Activated CD8-positive, alpha-beta memory T cell treated with anti-CD3 and anti-CD28 coated beads, Interleukin-2, amount 50 U/mL, for 1 hour (primary cell): ENCODE measurements around the gene UBQLN1.
"Not testable (repeated sequence)": the region's sequence is repeated elsewhere in the genome, so short reads cannot be mapped to it uniquely, and the experiment has no call there.

Experiments
- DNase-seq: peaks from one replicate; pipeline ENCODE4 v3.0.0-alpha.2; 2020; ENCODE audit errors: extremely low read depth

UBQLN1 gene

DNA sequence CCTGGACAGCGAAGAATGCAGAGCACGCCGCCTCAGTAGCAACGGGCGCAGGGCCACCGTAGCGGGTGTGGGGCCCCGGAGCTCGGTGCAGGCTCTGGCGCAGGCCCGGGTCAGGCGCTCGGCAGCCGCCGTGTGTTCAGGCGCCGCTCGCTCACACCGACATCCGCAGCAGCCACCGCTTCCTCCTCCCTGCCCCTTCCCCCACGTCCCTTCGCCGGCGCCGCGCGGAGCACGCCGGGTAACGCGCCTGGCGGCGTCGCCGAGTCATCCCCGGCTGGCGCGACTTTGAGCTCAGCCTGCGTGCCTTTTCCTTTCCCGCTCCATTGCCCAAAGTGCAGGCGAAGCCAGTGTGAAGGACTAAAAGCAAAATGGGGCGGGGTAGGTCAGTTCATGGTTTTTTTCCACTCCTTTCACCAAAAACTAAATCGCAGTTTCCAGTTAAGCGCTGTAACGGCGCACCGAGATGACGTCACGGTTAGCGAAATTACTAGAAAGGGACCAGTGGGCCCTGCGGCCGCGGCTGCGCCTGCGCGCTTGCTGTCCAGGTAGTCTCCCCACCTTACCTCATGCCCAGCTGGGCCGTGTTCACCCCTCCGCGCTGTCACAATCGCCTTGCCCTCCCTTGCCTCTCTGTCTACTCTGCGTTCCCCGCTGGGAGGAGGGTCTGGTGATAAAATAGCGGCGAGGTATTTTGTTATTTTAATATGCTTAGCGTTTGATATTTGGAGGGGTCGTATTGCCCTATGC lies at the start of gene UBQLN1:
UBQLN1 (minus strand) TSS at position 191 of the 747 bp plus-strand sequence. CDS start 279 bp downstream, outside the sequence.
- DNase-seq = peak; percentile 65

DNA sequence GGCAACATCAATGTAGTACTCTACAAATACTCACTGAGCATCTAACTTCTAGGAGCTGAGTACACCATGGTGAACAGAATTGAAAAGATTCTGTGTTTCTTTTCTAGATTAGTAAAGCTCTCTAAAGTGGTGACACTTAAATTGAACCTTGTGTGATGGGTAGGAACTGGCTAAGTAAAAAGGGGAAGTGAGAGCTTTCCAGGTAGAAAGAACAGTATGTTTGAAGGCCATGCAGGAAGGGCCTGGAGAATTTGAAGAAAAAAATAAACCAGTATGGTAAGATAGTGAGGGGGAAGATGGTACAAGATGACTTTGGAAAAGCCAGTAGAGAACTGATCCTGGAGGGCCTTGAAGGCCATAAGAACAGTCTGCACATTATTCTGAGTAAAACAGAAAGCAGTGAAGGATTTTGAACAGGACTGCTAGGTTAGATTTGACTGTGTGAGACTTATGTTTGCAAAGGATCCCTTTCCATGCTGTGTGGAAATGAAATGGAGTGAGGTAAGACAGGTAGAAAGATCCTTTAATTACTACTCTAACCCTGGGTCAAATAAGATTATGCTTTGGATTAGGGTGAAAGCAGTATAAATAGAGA lies 46.7 kb upstream of the UBQLN1 start:
- DNase-seq = no peak

- no peak for DNase-seq
Observed at GRCh38 chr9:83749706-83750105, 41.9 kb upstream of the UBQLN1 start.

DNA sequence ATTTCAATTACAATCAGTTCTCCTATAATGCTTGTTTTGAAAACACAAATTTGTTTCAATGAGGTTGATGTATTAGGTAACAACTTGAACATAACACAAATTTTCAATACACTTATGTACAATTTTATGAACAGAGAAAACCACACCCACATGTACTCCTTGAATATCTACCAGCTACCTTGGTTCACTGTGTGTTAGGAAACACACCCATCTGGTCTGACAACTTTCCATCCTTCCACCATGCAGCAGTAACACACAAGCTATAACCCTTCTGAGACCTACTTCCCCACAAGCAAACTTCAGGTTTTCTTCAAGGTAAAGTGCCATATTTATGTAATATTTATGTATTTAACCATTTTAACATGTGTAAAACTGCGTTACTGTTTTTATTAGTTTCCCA lies 36.4 kb upstream of the UBQLN1 start:
- no peak for DNase-seq

DNA sequence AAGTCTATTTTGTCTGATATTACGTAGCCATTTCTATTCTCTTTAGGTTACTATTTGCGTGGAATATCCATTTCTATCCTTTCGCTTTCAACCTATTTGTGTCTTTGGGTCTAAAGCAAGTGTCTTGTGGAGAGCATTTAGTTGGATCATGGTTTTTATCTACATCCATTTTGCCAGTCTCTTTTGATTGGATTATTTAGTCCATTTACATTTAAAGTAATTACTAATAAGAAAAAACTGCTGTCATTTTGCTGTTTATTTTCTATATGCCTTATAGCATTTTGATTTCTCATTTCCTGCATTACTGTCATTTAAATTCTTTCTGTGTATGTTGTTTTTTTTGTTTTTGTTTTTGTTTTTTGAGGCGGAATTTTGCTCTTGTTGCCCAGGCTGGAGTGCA lies 26.0 kb upstream of the UBQLN1 start:
- no peak for DNase-seq

DNA sequence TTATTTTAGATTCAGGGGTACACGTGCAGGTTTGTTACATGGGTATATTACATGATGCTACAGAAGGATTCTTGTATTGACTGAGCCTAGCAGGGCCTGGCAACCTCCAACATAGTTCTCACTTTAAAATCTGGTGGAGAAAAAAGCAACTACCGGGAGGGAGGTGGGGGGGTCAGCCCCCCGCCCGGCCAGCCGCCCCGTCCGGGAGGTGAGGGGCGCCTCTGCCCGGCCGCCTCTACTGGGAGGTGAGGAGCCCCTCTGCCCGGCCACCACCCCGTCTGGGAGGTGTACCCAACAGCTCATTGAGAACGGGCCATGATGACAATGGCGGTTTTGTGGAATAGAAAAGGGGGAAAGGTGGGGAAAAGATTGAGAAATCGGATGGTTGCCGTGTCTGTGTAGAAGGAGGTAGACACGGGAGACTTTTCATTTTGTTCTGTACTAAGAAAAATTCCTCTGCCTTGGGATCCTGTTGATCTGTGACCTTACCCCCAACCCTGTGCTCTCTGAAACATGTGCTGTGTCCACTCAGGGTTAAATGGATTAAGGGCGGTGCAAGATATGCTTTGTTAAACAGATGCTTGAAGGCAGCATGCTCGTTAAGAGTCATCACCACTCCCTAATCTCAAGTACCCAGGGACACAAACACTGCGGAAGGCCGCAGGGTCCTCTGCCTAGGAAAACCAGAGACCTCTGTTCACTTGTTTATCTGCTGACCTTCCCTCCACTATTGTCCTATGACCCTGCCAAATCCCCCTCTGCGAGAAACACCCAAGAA lies 21.0 kb upstream of the UBQLN1 start:
- DNase-seq = not testable (repeated sequence)

GRCh38 chr9:83724436-83724835 lies 16.7 kb upstream of the UBQLN1 start:
- DNase-seq = no peak

DNA sequence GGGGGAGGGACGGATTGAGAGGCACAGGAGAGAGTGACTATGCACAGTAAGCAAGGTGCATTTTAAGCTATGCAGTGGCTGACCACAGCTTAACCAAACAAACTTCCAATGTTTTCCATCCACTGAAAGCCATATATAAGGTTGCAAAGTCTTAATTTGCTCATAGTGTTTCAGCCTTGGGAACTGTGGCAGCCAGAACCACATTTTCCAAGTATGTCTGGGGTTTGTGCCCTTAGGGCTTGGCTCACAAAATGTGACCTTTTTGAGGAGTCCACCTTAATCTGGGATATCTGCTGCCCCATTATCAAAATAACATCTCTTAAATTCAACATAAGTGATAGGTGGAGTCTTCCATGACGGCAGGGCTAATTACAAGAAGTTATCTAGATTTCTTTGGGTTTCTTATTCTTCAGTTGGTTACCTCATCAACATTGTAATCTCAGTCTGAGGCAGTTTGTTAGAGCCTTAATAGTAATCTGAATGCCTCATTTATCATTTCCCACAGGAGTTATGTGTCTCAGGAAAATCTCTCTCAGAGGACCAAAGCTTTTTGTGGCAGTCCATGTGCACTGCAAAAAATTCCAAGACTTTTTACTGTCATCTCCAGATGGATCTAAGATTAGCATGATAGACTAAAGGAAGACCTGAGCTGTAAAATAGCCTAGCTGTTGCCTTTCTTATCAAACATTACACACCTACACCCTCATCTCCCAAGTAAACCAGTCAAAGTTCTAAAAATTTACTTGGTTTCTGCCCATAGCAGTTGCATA lies 15.2 kb upstream of the UBQLN1 start:
- no peak for DNase-seq

DNA sequence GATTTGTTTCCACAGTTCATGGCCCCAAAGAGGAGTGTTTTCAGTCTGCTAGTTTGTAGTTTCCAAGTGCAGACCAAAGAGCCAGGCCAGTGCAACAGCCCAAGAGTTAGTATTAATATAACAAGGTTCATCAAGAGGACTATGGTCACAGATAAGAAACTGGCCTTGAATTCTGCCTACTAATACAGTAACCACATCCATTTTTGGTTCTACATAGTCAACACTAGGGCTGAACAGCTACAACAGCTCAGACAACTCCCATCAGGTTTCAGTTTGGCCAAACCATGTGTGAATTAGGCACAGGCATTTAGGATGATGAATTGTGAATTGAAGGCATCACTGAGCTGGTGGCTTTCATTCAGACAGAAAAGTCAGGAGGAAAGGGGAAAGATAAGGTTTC lies 13.8 kb upstream of the UBQLN1 start:
- no peak for DNase-seq

GRCh38 chr9:83715794-83716193 lies 8.0 kb upstream of the UBQLN1 start:
- DNase-seq = no peak

DNA sequence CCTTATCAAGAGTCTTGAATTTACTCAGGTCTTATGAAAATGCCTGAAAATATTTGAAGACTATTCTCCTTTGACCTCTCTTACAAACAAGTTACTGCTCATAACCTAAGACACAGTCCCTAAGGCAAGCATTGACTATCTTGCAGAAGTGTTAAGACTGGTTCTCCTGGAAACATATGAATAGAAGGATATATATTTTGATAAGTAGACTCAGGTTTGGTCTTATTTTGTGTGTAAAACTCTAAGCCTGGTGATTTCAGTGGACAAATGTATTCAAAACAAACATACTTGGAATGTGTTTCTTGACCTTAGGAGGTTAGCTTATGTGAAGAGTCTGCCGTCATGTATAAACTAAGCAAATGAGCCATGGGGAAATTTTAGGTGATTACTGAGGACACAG lies 7.5 kb upstream of the UBQLN1 start:
- no peak for DNase-seq

DNA sequence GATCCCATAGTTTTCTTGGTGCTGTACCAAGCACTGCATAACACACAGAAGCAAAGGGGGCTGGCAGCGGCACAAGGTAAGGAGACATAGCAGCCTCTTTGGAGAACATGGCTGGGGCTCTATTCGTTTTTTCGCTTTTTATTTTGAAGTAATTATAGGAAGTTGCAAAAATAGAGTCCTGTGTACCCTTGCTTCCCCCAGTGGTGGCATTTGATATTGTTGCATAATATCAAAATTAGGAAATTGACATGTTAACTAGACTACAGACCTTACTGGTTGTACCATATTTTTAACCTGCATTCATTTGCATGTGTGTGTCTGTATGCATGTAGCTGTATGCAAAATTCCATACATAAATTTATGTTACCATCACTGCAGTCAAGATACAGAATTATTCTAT lies 6.6 kb upstream of the UBQLN1 start:
- DNase-seq = no peak

DNA sequence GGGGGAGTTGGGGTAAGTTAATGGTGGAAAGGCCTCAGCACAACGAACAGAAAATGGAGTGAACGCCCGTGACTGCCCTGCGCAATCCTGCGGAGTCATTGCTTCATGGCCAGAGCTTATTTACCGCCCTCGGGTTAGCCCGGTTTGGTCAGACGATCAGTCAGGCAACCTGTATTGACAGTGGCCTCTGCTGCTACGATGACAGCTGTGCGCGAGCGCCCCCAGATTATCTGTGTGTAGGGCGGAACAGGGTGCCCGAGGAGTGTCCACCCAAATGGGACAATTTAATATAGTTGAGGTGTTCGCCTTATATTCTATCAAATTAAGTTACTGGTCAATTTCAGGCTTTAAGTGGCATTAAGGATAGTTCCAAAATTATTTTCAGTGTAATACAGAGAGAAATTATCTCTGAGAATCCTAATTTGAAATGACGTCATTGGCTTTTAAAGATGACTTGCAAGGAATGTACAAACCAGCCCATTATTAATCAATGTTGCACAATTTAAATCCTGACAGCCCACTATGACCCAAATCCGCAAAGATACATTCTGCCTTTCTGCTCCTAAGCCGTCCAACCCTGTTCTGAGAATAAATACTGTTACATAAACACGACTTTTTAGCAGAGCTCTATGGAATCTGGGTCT lies 879 bp upstream of the UBQLN1 start:
- DNase-seq = peak; percentile 34

DNA sequence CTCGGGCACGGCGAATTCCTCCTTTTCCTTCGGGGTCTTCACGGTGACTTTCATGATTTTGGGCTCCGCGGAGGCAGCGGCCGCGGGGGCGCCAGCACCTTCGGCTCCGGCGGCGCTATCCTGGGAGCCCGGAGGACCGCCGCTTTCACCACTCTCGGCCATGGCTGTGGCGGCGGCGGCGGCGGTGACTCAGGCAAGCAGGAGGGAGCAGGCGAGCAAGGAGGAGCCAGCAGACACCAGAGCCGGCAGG lies 315 bp downstream of the UBQLN1 start:
- peak; percentile 47 for DNase-seq

GRCh38 chr9:83706676-83707517 lies 861 bp downstream of the UBQLN1 start:
- DNase-seq = peak; percentile 22

GRCh38 chr9:83705219-83705651 lies 2.5 kb downstream of the UBQLN1 start:
- not testable (repeated sequence) for DNase-seq

DNA sequence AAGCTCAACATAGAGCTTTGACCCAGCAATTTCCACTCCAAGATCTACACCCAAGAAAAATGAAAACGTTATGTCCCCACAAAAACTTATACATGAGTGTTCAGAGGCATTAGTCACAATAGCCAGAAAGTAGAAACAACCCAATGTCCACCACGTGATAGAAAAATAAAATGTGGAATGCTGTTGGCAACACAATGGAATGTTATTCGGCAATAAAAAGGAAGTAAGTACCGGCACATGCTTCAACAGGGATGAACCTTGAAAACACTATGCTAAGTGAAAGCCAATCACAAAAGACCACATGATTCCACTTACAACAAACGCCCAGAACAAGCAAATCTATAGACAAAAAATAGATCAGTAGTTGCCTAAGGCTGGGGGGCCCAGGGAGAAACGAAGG lies 6.0 kb downstream of the UBQLN1 start:
- no peak for DNase-seq

DNA sequence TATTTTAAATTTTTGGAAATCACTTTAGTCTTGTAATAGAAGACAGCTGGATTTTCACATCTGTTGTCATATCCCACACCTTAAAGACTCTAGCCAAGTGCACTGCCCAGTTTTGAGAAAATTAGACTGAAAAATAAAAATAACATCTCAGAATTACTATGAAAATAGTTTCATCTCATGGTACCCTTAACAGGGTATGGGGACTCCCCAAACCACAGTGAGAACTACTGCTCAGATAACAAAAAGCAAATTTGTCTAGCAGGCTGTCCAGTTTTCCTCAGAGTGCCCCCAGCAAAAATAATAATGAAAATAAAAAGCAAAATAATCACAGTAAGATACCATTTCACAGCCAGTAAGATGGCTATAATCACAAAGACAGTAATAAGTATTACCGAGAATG lies 6.5 kb downstream of the UBQLN1 start:
- no peak for DNase-seq

GRCh38 chr9:83699615-83700014 lies 8.1 kb downstream of the UBQLN1 start:
- no peak for DNase-seq

DNA sequence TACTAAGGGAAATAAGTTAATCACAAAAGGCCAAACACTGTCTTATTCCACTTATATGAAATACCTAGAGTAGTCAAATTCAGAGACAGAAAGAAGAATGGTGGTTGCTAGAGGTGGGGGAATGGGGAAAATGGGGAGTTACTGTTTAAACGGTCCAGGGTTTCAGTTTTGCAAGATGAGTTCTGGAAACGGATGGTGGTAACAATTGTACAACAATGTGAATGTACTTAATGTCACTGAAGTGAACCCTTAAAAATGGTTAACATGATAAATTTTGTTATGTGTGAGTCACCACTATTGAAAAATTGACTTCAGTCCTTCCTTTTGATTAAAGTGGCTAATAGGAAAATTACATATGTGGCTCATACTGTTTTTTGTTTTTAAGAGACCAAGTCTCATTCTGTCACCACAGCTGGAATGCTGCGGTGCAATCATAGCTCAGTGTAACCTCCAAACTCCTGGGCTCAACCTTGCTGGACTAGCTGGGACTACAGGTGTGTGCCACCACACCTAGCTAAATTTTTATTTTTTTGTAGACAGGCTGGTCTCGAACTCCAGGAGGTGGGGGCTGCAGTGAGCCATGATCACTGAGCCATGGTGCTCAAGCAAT lies 8.7 kb downstream of the UBQLN1 start:
- DNase-seq = no peak
